ENCODE data around the gene PLA2G4C. TPM values are rescaled to one million over a fixed set of nuclear protein-coding genes. Genes with fewer than 3 reads are reported as not detected.

The PLA2G4C gene
- total RNA-seq, 3 donors from 2014 or later (not counting 1 experiment from before 2014, with no cell fraction given) = 0.86 to 5.1 (median 4.6) TPM

- peak; percentile 90 for TF ChIP-seq CTCF (IDR thresholded peaks at IDR 0.05)
- no peak overlapping the region for H3K27ac ChIP-seq (ENCODE audit: low read length)
- H3K4me1 ChIP-seq (ENCODE audit: control insufficient read depth, insufficient read depth, low read length) = no peaks in the 10 kb centered on the region
- WGBS (ENCODE audit: insufficient coverage) = 43% methylated on average over 7 of the region's 8 CpGs
- Mint-ChIP-seq H3K9me3 (no peaks in the 10 kb centered on the region), H3K4me1 (no peaks in the 10 kb centered on the region), H3K27ac (no peak overlapping the region), H3K36me3 (no peaks in the 10 kb centered on the region), H3K4me3 (no peak overlapping the region), H3K27me3 (ENCODE audit: low read depth in 2 of 2) (no peaks in the 10 kb centered on the region)
- H3K36me3 ChIP-seq (ENCODE audit: control insufficient read depth, insufficient read depth, low read length) = peaks cover 20% of the 10 kb centered on the region
- DNase-seq (peak; percentile 57 to 76), ATAC-seq (peak; percentile 64 to 73 (median 72))
- no peaks in the 10 kb centered on the region for H3K9me3 ChIP-seq (ENCODE audit: control insufficient read depth, insufficient read depth, low read length)
- H3K27me3 ChIP-seq (ENCODE audit: control insufficient read depth, insufficient read depth, low read length) = no peaks in the 10 kb centered on the region
- no peak overlapping the region for H3K4me3 ChIP-seq (ENCODE audit: low read length)
- intact Hi-C loops (cut with micrococcal nuclease) = loop anchor here (2.0 kb wide), 1 partner anchor 46 kb away; no protein-coding TSS in a partner anchor
These were observed 41.9 kb upstream of the PLA2G4C start for GRCh38 chr19:48152551-48152950.

- Histone ChIP-seq H3K9me3 (ENCODE audit: control insufficient read depth, insufficient read depth, low read length) (no peaks in the 10 kb centered on the region), H3K4me3 (ENCODE audit: low read length) (no peak overlapping the region), H3K27me3 (ENCODE audit: control insufficient read depth, insufficient read depth, low read length) (no peaks in the 10 kb centered on the region), H3K36me3 (ENCODE audit: control insufficient read depth, insufficient read depth, low read length) (peaks cover 24% of the 10 kb centered on the region), H3K27ac (ENCODE audit: low read length) (no peak overlapping the region), H3K4me1 (ENCODE audit: control insufficient read depth, insufficient read depth, low read length) (no peaks in the 10 kb centered on the region)
- Mint-ChIP-seq H3K4me3 (no peak overlapping the region), H3K36me3 (no peaks in the 10 kb centered on the region), H3K9me3 (no peaks in the 10 kb centered on the region), H3K4me1 (no peaks in the 10 kb centered on the region), H3K27me3 (ENCODE audit: low read depth in 2 of 2) (no peaks in the 10 kb centered on the region), H3K27ac (no peak overlapping the region)
- no peak for TF ChIP-seq CTCF (IDR thresholded peaks at IDR 0.05)
- 95% methylated on average over 6 of the region's 6 CpGs for WGBS (ENCODE audit: insufficient coverage)
- ATAC-seq (no peak), DNase-seq (no peak)
- intact Hi-C loops (cut with micrococcal nuclease) = no loop called here
These were observed 38.8 kb upstream of the PLA2G4C start for GRCh38 chr19:48149430-48149829.

- Histone ChIP-seq H3K4me3 (ENCODE audit: low read length) (no peak overlapping the region), H3K4me1 (ENCODE audit: control insufficient read depth, insufficient read depth, low read length) (no peaks in the 10 kb centered on the region), H3K27ac (ENCODE audit: low read length) (no peak overlapping the region), H3K27me3 (ENCODE audit: control insufficient read depth, insufficient read depth, low read length) (no peaks in the 10 kb centered on the region), H3K36me3 (ENCODE audit: control insufficient read depth, insufficient read depth, low read length) (peaks cover 28% of the 10 kb centered on the region), H3K9me3 (ENCODE audit: control insufficient read depth, insufficient read depth, low read length) (no peaks in the 10 kb centered on the region)
- ATAC-seq (no peak), DNase-seq (no peak)
- TF ChIP-seq CTCF (IDR thresholded peaks at IDR 0.05) = no peak
- 100% methylated on average over 8 of the region's 9 CpGs for WGBS (ENCODE audit: insufficient coverage)
- Mint-ChIP-seq H3K27ac (no peak overlapping the region), H3K4me3 (no peak overlapping the region), H3K4me1 (no peaks in the 10 kb centered on the region), H3K36me3 (no peaks in the 10 kb centered on the region), H3K27me3 (ENCODE audit: low read depth in 2 of 2) (no peaks in the 10 kb centered on the region), H3K9me3 (no peaks in the 10 kb centered on the region)
- intact Hi-C loops (cut with micrococcal nuclease) = no loop called here
These were observed 38.0 kb upstream of the PLA2G4C start for GRCh38 chr19:48148576-48148975.

- Mint-ChIP-seq H3K27me3 (ENCODE audit: low read depth in 2 of 2) (no peaks in the 10 kb centered on the region), H3K4me1 (no peaks in the 10 kb centered on the region), H3K4me3 (no peak overlapping the region), H3K9me3 (no peaks in the 10 kb centered on the region), H3K36me3 (no peaks in the 10 kb centered on the region), H3K27ac (no peak overlapping the region)
- TF ChIP-seq CTCF (IDR thresholded peaks at IDR 0.05) = no peak
- Histone ChIP-seq H3K9me3 (ENCODE audit: control insufficient read depth, insufficient read depth, low read length) (no peaks in the 10 kb centered on the region), H3K4me3 (ENCODE audit: low read length) (no peak overlapping the region), H3K36me3 (ENCODE audit: control insufficient read depth, insufficient read depth, low read length) (peaks cover 33% of the 10 kb centered on the region), H3K27ac (ENCODE audit: low read length) (no peak overlapping the region), H3K27me3 (ENCODE audit: control insufficient read depth, insufficient read depth, low read length) (no peaks in the 10 kb centered on the region), H3K4me1 (ENCODE audit: control insufficient read depth, insufficient read depth, low read length) (no peaks in the 10 kb centered on the region)
- intact Hi-C loops (cut with micrococcal nuclease) = no loop called here
- DNase-seq = no peak
- no peak for ATAC-seq
- WGBS (ENCODE audit: insufficient coverage) = 95% methylated on average over 3 of the region's 4 CpGs
These were observed 37.1 kb upstream of the PLA2G4C start for GRCh38 chr19:48147597-48148175.
